HepG2 (cell line): ENCODE measurements around the gene UBE2I. TPM values are rescaled to one million over a fixed set of nuclear protein-coding genes. Genes with fewer than 3 reads are reported as not detected.

Source experiments
- ATAC-seq: fragments of 200-7000 bp; cut with Tn5 transposase; 3 replicates; pipeline ENCODE4 v1.9.1; 2020; ENCODE audit warnings: mild to moderate bottlenecking, moderate library complexity
- BruUV-seq: library from RNA; stranded (reverse); fragments of 400-500 nt; replicated peaks from 2 replicates; lab custom pipeline; 2021; lab: Mats Ljungman, UMichigan
- CTCF ChIA-PET: fragments of 300-600 bp; formaldehyde crosslinking; extraction: SDS; loops from one replicate; lab custom pipeline; 2021; ENCODE audit warnings: low total read pairs, inconsistent platforms, low intra/inter-chr PET ratio; lab: Yijun Ruan, JAX
- POLR2A ChIA-PET: fragments of 350-600 bp; sonication (Branson Sonifier 250); formaldehyde crosslinking; loops from one replicate; lab custom pipeline; 2020; ENCODE audit warnings: antibody characterized with exemption, inconsistent platforms; lab: Yijun Ruan, JAX
- DNase-seq: peaks from one replicate; pipeline ENCODE4 v3.0.0-alpha.2; 2015; ENCODE audit warnings: low spot score
- FAIRE-seq: peaks from 3 replicates; lab custom pipeline; 2011; peaks lifted over from hg19 to GRCh38; lab: Jason Lieb, UNC
- H2AFZ ChIP-seq: one replicate; pipeline ENCODE4 v1.6.1; 2011; ENCODE audit warnings: low read length, inconsistent platforms
- H3K27ac ChIP-seq: fragments of 300-600 bp; 3 replicates; pipeline ENCODE4 v1.8.0; 2011; ENCODE audit warnings: mixed run types, mild to moderate bottlenecking, mixed read lengths, low read length, inconsistent platforms; ENCODE audit not compliant: insufficient read depth; ENCODE audit errors: extremely low read length
- H3K27me3 ChIP-seq, 2 experiments: fragments of 200-600 bp in 1 of 2; 2 replicates in 1 of 2; 3 replicates in 1 of 2; pipeline versions ENCODE4 v1.6.0 to v1.8.0; 2011; ENCODE audit warnings: low read length in 2 of 2, mild to moderate bottlenecking in 2 of 2, moderate library complexity in 2 of 2, inconsistent platforms in 1 of 2; ENCODE audit not compliant: insufficient read depth in 2 of 2, control insufficient read depth in 1 of 2
- H3K36me3 ChIP-seq, 2 experiments: fragments of 200-600 bp in 1 of 2; replicated peaks in 1 of 2; 2 replicates in 1 of 2; 3 replicates in 1 of 2; pipeline versions ENCODE4 v1.5.1 to v1.8.0; 2011; ENCODE audit warnings: low read length in 2 of 2, inconsistent platforms in 1 of 2; ENCODE audit not compliant: insufficient read depth in 2 of 2, control insufficient read depth in 1 of 2
- H3K4me1 ChIP-seq: 2 replicates; pipeline ENCODE4 v1.5.1; 2012; ENCODE audit warnings: low read length, inconsistent platforms; ENCODE audit not compliant: insufficient read depth
- H3K4me2 ChIP-seq: 2 replicates; pipeline ENCODE4 v1.6.0; 2011; ENCODE audit warnings: low read depth, low read length, inconsistent platforms
- H3K4me3 ChIP-seq, 3 experiments: fragments of 200-600 bp in 1 of 3; sonication (generic), shearing (Covaris generic) in 1 of 3; replicated peaks in 1 of 3; 2 replicates each; pipeline ENCODE4 v1.5.1; 2011 to 2016; ENCODE audit warnings: low read length in 3 of 3, inconsistent platforms in 2 of 3, low read depth in 2 of 3, mild to moderate bottlenecking in 2 of 3, control low read depth in 1 of 3, mixed read lengths in 1 of 3; ENCODE audit not compliant: insufficient read depth in 1 of 3
- H3K79me2 ChIP-seq: one replicate; pipeline ENCODE4 v1.6.1; 2011; ENCODE audit warnings: low read length, inconsistent platforms; ENCODE audit not compliant: insufficient read depth
- H3K9ac ChIP-seq: 2 replicates; pipeline ENCODE4 v1.6.0; 2011; ENCODE audit warnings: mild to moderate bottlenecking, low read depth, low read length, inconsistent platforms; ENCODE audit not compliant: insufficient read depth
- H3K9me3 ChIP-seq: 2 replicates; pipeline ENCODE4 v1.5.1; 2012; ENCODE audit warnings: mild to moderate bottlenecking, low read length
- H4K20me1 ChIP-seq: 2 replicates; pipeline ENCODE4 v1.6.0; 2011; ENCODE audit warnings: inconsistent platforms, mild to moderate bottlenecking, low read length, moderate library complexity; ENCODE audit not compliant: insufficient read depth
- GRHL1 ChIP-seq: sonication (generic); formaldehyde crosslinking; conservative IDR thresholded peaks from 2 replicates; pipeline ENCODE4 v1.8.0; 2022; ENCODE audit warnings: missing genetic modification reagents
- ZFP41 ChIP-seq: sonication (generic); formaldehyde crosslinking; IDR thresholded peaks from 2 replicates; pipeline ENCODE4 v1.4.0; 2020; ENCODE audit warnings: mild to moderate bottlenecking, missing genetic modification reagents, borderline replicate concordance
- ZFYVE20 ChIP-seq: sonication (generic); formaldehyde crosslinking; IDR thresholded peaks from 2 replicates; pipeline ENCODE4 v1.8.0; 2023; ENCODE audit warnings: low read depth, mild to moderate bottlenecking, moderate library complexity, missing genetic modification reagents, borderline replicate concordance
- ZNF800 ChIP-seq: sonication (generic); formaldehyde crosslinking; IDR thresholded peaks from 2 replicates; pipeline ENCODE4 v1.4.0; 2020; ENCODE audit warnings: missing genetic modification reagents
- WGBS: methylation state at CpG from one replicate; pipeline ENCODE4 v1.1.6; 2017; ENCODE audit warnings: low lambda C conversion rate; 5-methylcytosine and 5-hydroxymethylcytosine counted together
- in situ Hi-C: cut with HindIII; loops from 2 replicates; pipeline ENCODE4 v1.10.0; 2017; ENCODE audit warnings: low pct_unique_long_range_greater_than_20kb; ENCODE audit not compliant: extremely low pct_ligation_motif_present
- intact Hi-C: fragments of 100-400 bp; cut with micrococcal nuclease; formaldehyde crosslinking; loops from one replicate; pipeline ENCODE4 v1.10.0; 2022; ENCODE audit not compliant: unreplicated experiment
- polyA plus RNA-seq, 8 experiments: library from polyadenylated mRNA; depleted of rRNA in 3 of 8; stranded (reverse) in 7 of 8; unstranded in 1 of 8; fragments of >200 nt; fragmentation: Illumina TruSeq in 4 of 8; extraction: Trizol in 4 of 8; gene quantifications; 2 replicates each; pipeline versions ENCODE4 v1.2.1 to v1.2.3, GENCODE V29; 2011 to 2016; ENCODE audit warnings: low read depth in 4 of 8, missing spikeins in 1 of 8, mixed read lengths in 1 of 8; ENCODE audit not compliant: insufficient read depth in 1 of 8
- total RNA-seq, 5 experiments: library from RNA; depleted of rRNA; stranded (reverse); fragments of >200 nt; fragmentation: Illumina TruSeq; extraction: Trizol; gene quantifications; 2 replicates each; pipeline ENCODE4 v1.2.3, GENCODE V29; 2016; ENCODE audit warnings: low read depth in 1 of 5

UBE2I gene
- total and polyA plus RNA-seq, 2 of the 13 experiments (the other 11 are each of a cell fraction or from before 2014, with no cell fraction given), result 75.8 to 98.9 TPM

DNA sequence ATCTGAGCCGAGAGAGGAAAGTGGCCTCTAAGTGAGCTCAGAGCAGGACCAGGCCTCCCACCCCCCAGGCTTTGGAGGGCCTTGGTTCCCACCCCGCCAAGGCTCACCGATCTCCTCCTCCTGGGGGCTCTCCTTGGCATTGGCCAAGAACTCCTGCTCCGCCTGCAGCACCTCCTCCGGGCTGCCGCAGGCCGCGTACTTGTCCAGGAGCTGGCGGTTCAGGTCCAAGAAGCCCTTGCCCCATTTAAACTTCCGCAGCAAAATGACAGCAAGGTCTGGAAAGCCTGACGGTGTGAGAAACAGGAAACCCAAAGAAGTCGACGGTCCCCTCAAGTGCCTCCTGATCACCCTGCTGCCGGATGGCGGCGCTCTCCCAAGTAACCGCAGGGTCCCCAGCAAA is 40.5 kb downstream of the UBE2I start:
- peak overlapping the region in 1 of 3 experiments; percentile 91; a peak in 2 of 6 replicates for H3K4me3 ChIP-seq
- POLR2A ChIA-PET, result no interaction called here
- no peak overlapping the region for H3K27ac ChIP-seq
- H3K79me2 ChIP-seq, result peaks cover 42% of the 10 kb centered on the region
- H3K36me3 ChIP-seq, result peaks cover 6 to 14% of the 10 kb centered on the region in 2 experiments; a peak in 4 of 5 replicates
- DNase-seq (no peak), ATAC-seq (no peak), FAIRE-seq (no peak)
- no peak overlapping the region for H2AFZ ChIP-seq
- WGBS, result 99% methylated on average over 14 of the region's 17 CpGs
- H3K9ac ChIP-seq, result no peak overlapping the region
- peak overlapping the region; percentile 98; the same call in 1 of the 2 replicates for H3K4me2 ChIP-seq
- intact Hi-C loops (no loop called here), in situ Hi-C loops (no loop called here)
- no TSS peak for BruUV-seq
- peaks cover 30% of the 10 kb centered on the region for H3K4me1 ChIP-seq
- no peaks in the 10 kb centered on the region for H3K9me3 ChIP-seq
- CTCF ChIA-PET, result no interaction called here
- TF ChIP-seq GRHL1 (CRISPR knock-in tag) (no peak), ZFYVE20 (CRISPR knock-in tag) (no peak), ZFP41 (CRISPR knock-in tag) (no peak), ZNF800 (CRISPR knock-in tag) (no peak)
- H3K27me3 ChIP-seq, result no peaks in the 10 kb centered on the region; a peak in 1 of 5 replicates
- no peaks in the 10 kb centered on the region for H4K20me1 ChIP-seq
